GM12872 (cell line): ENCODE results near the gene ZNF839.
A peak's percentile ranks its signal among the peaks of the same experiment; 100 is the strongest.

Experiments used
- CTCF ChIP-seq: IDR thresholded peaks from 3 replicates; pipeline ENCODE4 v1.5.1; 2011; ENCODE audit warnings: low read depth, mild to moderate bottlenecking, low read length, moderate library complexity; ENCODE audit not compliant: insufficient read depth

The ZNF839 gene

GRCh38 chr14:102295270-102295669 is 24.3 kb upstream of the ZNF839 start:
- TF ChIP-seq CTCF = no peak

- TF ChIP-seq CTCF = no peak
Measured at GRCh38 chr14:102297436-102298170, 21.9 kb upstream of the ZNF839 start.

GRCh38 chr14:102303664-102304063 is 15.9 kb upstream of the ZNF839 start:
- TF ChIP-seq CTCF = no peak

- TF ChIP-seq CTCF = no peak
Measured at GRCh38 chr14:102304611-102305506, 14.7 kb upstream of the ZNF839 start, which contains the start of gene MOK. Gene MOK, minus strand, starts transcription at chr14:102305164. Its CDS starts 196 bp downstream, at chr14:102304968.

GRCh38 chr14:102314242-102315011 is 5.1 kb upstream of the ZNF839 start:
- TF ChIP-seq CTCF = peak; percentile 97

- TF ChIP-seq CTCF = no peak
Measured at GRCh38 chr14:102315121-102315520, 4.4 kb upstream of the ZNF839 start.

- TF ChIP-seq CTCF = no peak
Measured at GRCh38 chr14:102316338-102316742, 3.2 kb upstream of the ZNF839 start.
